Mesodermal cell (in vitro differentiated cells): ENCODE data around the gene LRRC38.

Source experiments
- H3K27ac ChIP-seq: 2 replicates; pipeline ENCODE4 v1.7.0; 2013; ENCODE audit warnings: mild to moderate bottlenecking, low read depth, low read length, moderate library complexity; ENCODE audit not compliant: severe bottlenecking
- H3K36me3 ChIP-seq: 2 replicates; pipeline ENCODE4 v1.7.1; 2013; ENCODE audit warnings: mild to moderate bottlenecking, low read length, moderate library complexity; ENCODE audit not compliant: control insufficient read depth, insufficient read depth
- H3K4me1 ChIP-seq: one replicate; pipeline ENCODE4 v1.7.1; 2013; ENCODE audit warnings: mild to moderate bottlenecking, low read length; ENCODE audit not compliant: insufficient read depth, control insufficient read depth, poor library complexity, severe bottlenecking
- H3K4me3 ChIP-seq: 2 replicates; pipeline ENCODE4 v1.7.0; 2013; ENCODE audit warnings: low read length, control low read depth, mild to moderate bottlenecking; ENCODE audit not compliant: insufficient read depth, poor library complexity, severe bottlenecking; ENCODE audit errors: extremely low read depth
- H3K9me3 ChIP-seq: 2 replicates; pipeline ENCODE4 v1.7.1; 2013; ENCODE audit warnings: mild to moderate bottlenecking, low read length, moderate library complexity; ENCODE audit not compliant: control insufficient read depth
- WGBS, 2 experiments: methylation state at CpG; one replicate each; pipeline ENCODE4 v1.1.5; 2013; ENCODE audit warnings: missing lambda C conversion rate in 2 of 2; ENCODE audit not compliant: insufficient coverage in 2 of 2; 5-methylcytosine and 5-hydroxymethylcytosine counted together

The LRRC38 gene

DNA sequence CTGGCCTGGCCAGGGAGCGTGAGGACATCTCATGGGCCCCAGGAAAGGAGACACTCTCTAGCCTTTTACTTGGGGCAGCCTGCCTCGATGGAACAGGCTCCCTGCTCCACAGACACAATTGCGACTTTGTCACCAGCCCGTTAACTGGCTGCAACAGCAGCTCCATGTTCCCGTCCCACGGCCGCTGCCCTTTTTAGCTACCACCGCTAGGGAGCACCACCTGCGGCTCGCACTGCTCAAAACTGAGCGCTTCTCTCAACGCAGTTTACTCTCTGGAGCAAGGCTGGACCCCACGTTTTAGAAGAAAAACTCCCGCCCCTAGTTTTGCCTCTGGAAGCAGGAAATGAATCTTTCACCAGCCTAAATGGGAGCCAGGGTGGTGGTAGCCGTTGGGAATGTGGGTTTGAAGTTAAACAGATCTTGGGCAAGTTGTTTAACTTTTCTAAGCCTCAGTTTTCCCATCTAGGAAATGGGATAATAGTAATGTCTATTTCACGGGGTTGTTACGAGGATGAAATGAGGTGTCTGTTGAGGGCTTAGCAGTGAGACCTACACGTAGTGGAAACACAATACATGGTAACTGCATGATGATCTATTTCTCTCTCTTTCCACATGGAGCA is 3.5 kb upstream of the LRRC38 start:
- H3K27ac ChIP-seq = no peak overlapping the region
- no peaks in the 10 kb centered on the region for H3K9me3 ChIP-seq
- no peaks in the 10 kb centered on the region for H3K4me1 ChIP-seq
- 22 to 25% methylated on average over 15 of the region's 18 CpGs for WGBS, 2 experiments
- no peak overlapping the region for H3K4me3 ChIP-seq
- no peaks in the 10 kb centered on the region for H3K36me3 ChIP-seq

DNA sequence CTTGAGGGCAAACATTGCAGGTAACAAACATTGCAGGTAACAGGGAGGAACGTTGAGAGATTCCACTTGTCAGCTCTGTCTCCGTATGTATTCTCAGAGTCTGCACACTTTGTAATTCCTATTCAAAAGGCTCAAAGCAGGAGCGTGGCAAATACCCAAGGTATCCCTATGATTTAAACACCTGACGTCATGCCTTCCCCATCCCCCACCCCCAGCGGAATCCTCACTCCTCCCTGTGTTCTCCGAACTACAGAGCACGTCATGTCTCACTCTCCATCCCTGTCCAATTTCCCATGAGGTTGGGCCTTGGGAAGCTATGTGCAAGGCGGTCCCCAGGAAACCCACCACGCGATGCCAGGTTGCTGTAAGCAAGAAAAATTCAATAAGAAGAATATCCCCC is 2.8 kb upstream of the LRRC38 start:
- WGBS, 2 experiments = 64 to 70% methylated on average over 6 to 7 of the region's 10 CpGs
- no peak overlapping the region for H3K27ac ChIP-seq

DNA sequence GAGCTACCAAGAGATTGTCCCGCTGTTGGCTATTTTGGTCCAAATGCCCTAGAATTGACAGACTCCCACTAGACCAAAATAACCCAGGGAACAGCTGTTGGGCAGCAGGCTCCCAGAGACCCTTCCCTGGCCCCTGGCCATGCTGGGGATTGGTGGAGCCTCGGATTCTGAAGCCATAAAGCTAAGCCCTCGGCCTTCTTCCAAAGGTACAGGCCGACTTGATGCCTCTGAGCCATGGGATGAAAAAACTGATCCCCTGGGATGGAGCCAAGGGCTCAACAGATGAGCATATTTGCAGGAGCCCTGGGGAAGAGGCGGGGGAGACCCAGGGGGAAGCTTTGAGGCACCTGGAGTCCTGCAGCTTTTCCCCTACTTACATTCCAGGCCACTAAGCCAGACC is 1.0 kb upstream of the LRRC38 start:
- no peak overlapping the region for H3K27ac ChIP-seq
- no peaks in the 10 kb centered on the region for H3K4me1 ChIP-seq
- H3K9me3 ChIP-seq = no peaks in the 10 kb centered on the region
- 72 to 76% methylated on average over 3 to 5 of the region's 5 CpGs for WGBS, 2 experiments
- no peak overlapping the region for H3K4me3 ChIP-seq
- no peaks in the 10 kb centered on the region for H3K36me3 ChIP-seq

More for the DNA sequence above, 2.8 kb upstream of the LRRC38 start:
- no peaks in the 10 kb centered on the region for H3K9me3 ChIP-seq
- H3K36me3 ChIP-seq = no peaks in the 10 kb centered on the region
- H3K4me1 ChIP-seq = no peaks in the 10 kb centered on the region
- H3K4me3 ChIP-seq = no peak overlapping the region

- H3K9me3 ChIP-seq = no peaks in the 10 kb centered on the region
- WGBS, 2 experiments = 1% methylated on average over 57 to 91 of the region's 98 CpGs
- H3K4me3 ChIP-seq = no peak overlapping the region
- H3K4me1 ChIP-seq = no peaks in the 10 kb centered on the region
- no peaks in the 10 kb centered on the region for H3K36me3 ChIP-seq
- no peak overlapping the region for H3K27ac ChIP-seq
These were observed 524 bp downstream of the LRRC38 start for GRCh38 chr1:13513063-13513894.

DNA sequence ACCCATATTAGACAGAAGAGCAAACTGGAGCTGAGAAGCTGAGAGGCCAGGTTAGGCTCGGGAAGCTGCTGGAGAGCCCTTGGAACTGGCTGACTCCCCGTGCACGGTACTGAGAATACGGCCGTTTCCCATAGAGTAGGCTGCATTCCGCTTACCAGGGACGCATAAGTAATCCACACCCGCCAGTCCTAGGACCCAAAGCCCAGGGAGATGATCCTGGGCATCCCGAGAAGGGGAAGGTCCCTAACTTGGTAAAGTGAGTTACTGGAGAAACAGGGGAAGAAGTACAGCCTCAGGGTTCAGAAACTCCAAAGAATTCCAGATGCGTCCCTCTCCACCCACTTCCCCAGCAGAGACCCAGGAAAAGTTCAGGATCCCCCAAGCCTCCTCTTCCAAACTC is 1.3 kb downstream of the LRRC38 start:
- 10 to 15% methylated on average over 2 to 3 of the region's 10 CpGs for WGBS, 2 experiments
- no peak overlapping the region for H3K4me3 ChIP-seq
- no peaks in the 10 kb centered on the region for H3K9me3 ChIP-seq
- no peaks in the 10 kb centered on the region for H3K4me1 ChIP-seq
- no peaks in the 10 kb centered on the region for H3K36me3 ChIP-seq
- no peak overlapping the region for H3K27ac ChIP-seq

DNA sequence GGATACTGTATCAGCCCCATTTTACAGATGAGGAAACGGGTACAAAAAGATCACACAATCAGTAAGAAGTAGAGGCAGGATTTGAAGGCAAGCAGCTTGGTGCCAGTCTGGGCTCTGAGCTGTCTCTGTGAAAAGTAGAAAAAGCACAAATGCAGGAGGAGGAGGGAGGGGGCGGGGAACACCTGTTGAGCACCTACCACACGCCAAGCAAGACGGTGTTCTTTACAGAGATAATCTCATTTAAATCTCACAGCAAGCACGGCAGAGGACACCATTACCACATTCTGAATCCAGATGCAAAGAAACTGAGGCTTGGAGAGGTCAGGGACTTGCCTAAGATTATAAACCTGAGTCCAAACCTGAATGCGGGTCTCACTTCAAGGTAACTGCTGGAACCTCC is 3.3 kb downstream of the LRRC38 start:
- Histone ChIP-seq H3K4me3 (no peak overlapping the region), H3K36me3 (no peaks in the 10 kb centered on the region), H3K27ac (no peak overlapping the region), H3K4me1 (peaks cover under 1% of the 10 kb centered on the region), H3K9me3 (no peaks in the 10 kb centered on the region)
- 71 to 75% methylated on average over 2 to 4 of the region's 6 CpGs for WGBS, 2 experiments

DNA sequence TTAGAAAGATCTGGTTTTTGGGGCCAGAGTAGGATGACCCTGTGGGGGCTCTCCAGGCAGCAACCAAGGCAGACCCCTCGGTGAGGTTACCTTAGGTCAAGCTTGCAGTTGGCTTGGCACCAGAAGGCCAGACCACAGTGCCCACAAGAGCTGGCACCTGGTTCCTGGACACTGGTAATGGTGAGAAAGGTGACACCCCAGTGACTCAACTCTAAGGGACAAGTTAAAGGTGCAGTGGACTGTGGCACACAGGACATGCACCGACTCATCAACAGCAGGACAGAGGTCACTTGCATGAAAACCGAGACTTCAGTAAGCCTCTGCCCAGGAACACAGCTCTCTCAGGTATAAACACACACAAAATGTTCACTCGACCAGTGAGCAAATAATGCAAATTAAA is 6.7 kb downstream of the LRRC38 start:
- WGBS, 2 experiments = 88 to 97% methylated on average over 2 to 3 of the region's 4 CpGs
- no peak overlapping the region for H3K27ac ChIP-seq
- H3K9me3 ChIP-seq = no peaks in the 10 kb centered on the region
- H3K36me3 ChIP-seq = no peaks in the 10 kb centered on the region
- no peak overlapping the region for H3K4me3 ChIP-seq
- peaks cover 6% of the 10 kb centered on the region for H3K4me1 ChIP-seq

DNA sequence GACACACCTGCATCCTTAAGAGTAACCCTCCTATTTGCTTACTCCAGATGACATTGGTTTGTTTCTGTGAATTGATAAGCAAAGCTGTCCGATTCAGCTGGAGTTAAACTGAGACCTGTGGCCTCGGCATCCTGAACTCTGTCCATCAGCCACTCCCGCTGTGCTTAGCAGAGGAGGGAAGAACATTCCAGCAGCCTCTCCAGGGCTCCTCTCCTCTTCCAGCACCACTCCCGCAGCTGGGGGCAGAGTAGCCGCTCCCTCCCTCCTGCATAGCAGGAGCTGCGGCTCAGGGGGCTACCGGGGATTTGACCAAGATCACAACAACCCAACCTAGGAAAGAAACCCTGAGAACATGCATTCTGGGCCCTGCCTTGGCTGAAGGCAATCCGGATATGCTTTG is 8.8 kb downstream of the LRRC38 start:
- WGBS, 2 experiments = 21 to 49% methylated on average over 4 to 6 of the region's 8 CpGs
- H3K4me3 ChIP-seq = no peak overlapping the region

GRCh38 chr1:13500806-13501205 is 13.0 kb downstream of the LRRC38 start:
- Histone ChIP-seq H3K4me3 (no peak overlapping the region), H3K4me1 (peaks cover 6% of the 10 kb centered on the region), H3K27ac (no peak overlapping the region), H3K9me3 (no peaks in the 10 kb centered on the region), H3K36me3 (no peaks in the 10 kb centered on the region)
- 86 to 92% methylated on average over 9 of the region's 10 CpGs for WGBS, 2 experiments

More for the DNA sequence above, 8.8 kb downstream of the LRRC38 start:
- no peak overlapping the region for H3K27ac ChIP-seq
- peaks cover 6% of the 10 kb centered on the region for H3K4me1 ChIP-seq
- no peaks in the 10 kb centered on the region for H3K9me3 ChIP-seq
- no peaks in the 10 kb centered on the region for H3K36me3 ChIP-seq

DNA sequence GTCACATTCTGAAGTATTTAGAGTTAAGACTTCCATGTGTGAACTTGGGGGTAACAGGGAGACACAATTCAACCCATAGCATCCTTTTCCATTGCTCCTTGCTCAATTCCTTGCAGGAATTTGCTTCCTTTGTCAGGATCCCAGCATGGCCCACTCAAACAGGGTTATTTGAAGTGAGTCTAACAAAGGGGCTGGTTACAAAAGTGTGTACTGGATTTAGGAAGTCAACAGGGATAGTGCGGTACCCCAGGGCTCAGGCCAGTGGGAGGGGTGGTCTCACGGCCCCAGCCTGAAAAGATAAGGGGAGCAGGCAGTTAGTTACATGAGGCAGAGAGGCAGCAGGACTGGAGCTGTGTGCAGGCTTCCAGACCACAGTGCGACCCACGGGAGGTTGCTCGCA is 14.4 kb downstream of the LRRC38 start:
- no peak overlapping the region for H3K27ac ChIP-seq
- H3K4me3 ChIP-seq = no peak overlapping the region
- H3K36me3 ChIP-seq = no peaks in the 10 kb centered on the region
- H3K9me3 ChIP-seq = no peaks in the 10 kb centered on the region
- no peaks in the 10 kb centered on the region for H3K4me1 ChIP-seq
- WGBS, 2 experiments = 64 to 76% methylated on average over 2 of the region's 5 CpGs

- H3K4me1 ChIP-seq = no peaks in the 10 kb centered on the region
- H3K4me3 ChIP-seq = no peak overlapping the region
- no peaks in the 10 kb centered on the region for H3K36me3 ChIP-seq
- H3K9me3 ChIP-seq = no peaks in the 10 kb centered on the region
- H3K27ac ChIP-seq = no peak overlapping the region
- 29 to 60% methylated on average over 4 to 7 of the region's 7 CpGs for WGBS, 2 experiments
These were observed 15.2 kb downstream of the LRRC38 start for GRCh38 chr1:13498553-13498952.
